Fibroblast of the aortic adventitia (primary cell): ENCODE results near the gene TSPYL4. TPM values are rescaled to one million over a fixed set of nuclear protein-coding genes. Genes with fewer than 3 reads are reported as not detected.

Experiments used
- DNase-seq: peaks from one replicate; pipeline ENCODE4 v3.0.0-alpha.2; 2010; ENCODE audit warnings: low read depth
- H3K4me3 ChIP-seq: 2 replicates; pipeline ENCODE4 v1.5.1; 2011; ENCODE audit warnings: low read depth, mild to moderate bottlenecking, control low read depth, low read length, moderate library complexity
- CTCF ChIP-seq: IDR thresholded peaks from 2 replicates; pipeline ENCODE4 v1.5.1; 2011; ENCODE audit warnings: mild to moderate bottlenecking, low read length, control low read depth, inconsistent platforms; ENCODE audit not compliant: insufficient read depth
- total RNA-seq: library from RNA; depleted of rRNA; stranded (reverse); fragments of >200 nt; gene quantifications from 2 replicates; pipeline ENCODE4 v1.2.3, GENCODE V29; 2012; ENCODE audit warnings: low replicate concordance

Gene TSPYL4
- total RNA-seq, 1 donor, result 15.6 TPM

GRCh38 chr6:116282698-116283097 is 28.8 kb upstream of the TSPYL4 start:
- no peak for DNase-seq

DNA sequence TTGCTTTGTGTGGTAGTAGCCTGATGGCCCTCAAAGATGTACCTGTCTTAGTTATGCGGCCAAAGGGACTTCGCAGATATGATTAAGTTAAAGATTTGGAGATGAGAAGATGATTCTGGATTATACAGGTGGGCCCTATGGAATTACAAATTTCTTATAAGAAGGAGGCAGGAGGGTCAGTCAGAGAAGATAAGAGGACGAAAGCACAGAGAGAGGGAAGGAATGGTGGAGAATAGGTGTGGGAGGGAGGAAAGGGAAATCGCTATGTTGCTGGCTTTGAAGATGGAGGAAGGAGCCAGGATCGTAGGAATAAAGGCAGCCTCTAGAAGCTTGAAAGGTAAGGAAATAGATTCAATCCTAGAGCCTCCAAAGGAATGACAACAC is 27.1 kb upstream of the TSPYL4 start:
- H3K4me3 ChIP-seq, result peak overlapping the region; percentile 92
- no peak for TF ChIP-seq CTCF
- no peak for DNase-seq

More at GRCh38 chr6:116282698-116283097, 28.8 kb upstream of the TSPYL4 start:
- no peak overlapping the region for H3K4me3 ChIP-seq
- TF ChIP-seq CTCF, result no peak

GRCh38 chr6:116280161-116280932 is 26.5 kb upstream of the TSPYL4 start:
- DNase-seq, result peak; percentile 39

DNA sequence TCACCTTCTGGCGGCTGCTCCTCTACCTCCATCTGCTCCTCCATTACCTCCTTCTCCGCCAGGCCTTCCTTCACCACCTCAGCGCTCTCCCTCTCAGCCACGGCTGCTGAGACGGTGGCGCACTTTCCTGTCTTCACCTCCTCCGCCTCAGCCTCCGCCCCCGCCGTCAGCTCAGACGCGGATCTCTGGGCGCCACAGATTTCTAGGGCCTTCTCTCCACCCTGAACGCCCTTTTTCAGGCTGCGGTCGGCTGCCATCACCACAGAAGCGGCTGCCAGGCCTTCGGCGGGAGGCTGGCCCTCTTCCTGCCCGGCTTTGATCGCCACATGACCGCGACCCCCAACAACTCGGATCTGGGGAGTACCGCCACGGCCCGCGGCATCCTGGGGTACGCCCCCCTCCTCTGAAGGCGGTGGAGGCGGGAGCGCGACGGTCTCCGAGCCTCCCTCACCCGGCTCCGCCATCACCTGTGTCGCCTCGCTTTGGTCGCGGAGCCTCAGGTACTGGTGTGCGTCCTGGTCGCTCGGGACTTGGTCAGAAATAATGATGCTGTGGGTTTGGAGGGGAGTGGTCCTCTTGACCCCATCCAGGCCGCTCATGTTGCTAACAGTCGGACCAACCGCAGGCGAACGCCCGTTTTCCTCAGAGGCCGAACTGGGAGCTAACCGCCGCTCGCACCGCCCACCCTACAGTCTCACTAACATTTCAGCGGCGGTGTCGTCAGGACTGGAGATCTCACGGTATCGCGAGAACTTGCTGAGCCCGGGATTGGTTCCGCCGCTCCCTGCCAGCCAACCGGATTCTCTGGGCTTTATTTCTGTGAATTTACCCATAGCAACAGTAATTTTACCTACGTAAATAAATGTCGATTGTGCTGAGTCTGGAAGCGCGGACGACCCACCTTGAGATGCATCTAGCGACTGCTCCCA is 25.6 kb upstream of the TSPYL4 start, which contains the start of gene TSPYL1:
TSPYL1 (minus strand) TSS at position 699 of the 929 bp plus-strand sequence; CDS start at position 599, 100 bp downstream.
- TF ChIP-seq CTCF, result no peak

More at GRCh38 chr6:116280161-116280932, 26.5 kb upstream of the TSPYL4 start:
- no peak for TF ChIP-seq CTCF
- peak overlapping the region; percentile 92 for H3K4me3 ChIP-seq

DNA sequence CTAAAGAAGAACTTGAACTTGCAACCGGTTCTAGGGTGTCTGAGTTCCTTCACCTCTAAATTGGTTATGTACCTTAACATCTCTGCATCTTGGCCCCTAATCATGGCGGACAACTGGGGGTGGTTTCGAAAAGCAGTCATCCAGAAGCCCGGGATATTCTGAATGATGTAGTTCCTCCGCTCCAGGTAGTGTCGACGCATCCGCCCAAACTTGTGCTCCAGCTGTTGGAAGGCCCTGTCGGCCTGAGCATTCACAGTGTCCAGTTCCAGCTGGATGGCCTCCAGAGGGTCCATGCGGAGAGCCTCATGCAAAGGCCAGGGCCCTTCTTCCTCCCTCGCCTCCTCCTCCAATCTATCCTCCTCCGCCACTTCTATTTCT is 25.0 kb upstream of the TSPYL4 start:
- H3K4me3 ChIP-seq, result peak overlapping the region; percentile 92
- TF ChIP-seq CTCF, result no peak
- DNase-seq, result peak; percentile 59

More for the DNA sequence above, 25.6 kb upstream of the TSPYL4 start, which contains the start of gene TSPYL1:
- peak within 1 kb of the TSS; percentile 92 for H3K4me3 ChIP-seq
- peak; percentile 98 for DNase-seq

- H3K4me3 ChIP-seq, result peak overlapping the region; percentile 92
- no peak for DNase-seq
- no peak for TF ChIP-seq CTCF
These were observed 24.6 kb upstream of the TSPYL4 start for GRCh38 chr6:116278481-116278829.
